Stimulated activated CD4-positive, alpha-beta T cell treated with anti-CD3 and anti-CD28 coated beads, Interleukin-1b, Interleukin-23, amount 100 ng/mL, for 4 hours (primary cell): ENCODE results near the gene NEDD4L.

Experiments
- DNase-seq, 2 donors: peaks; one replicate each; pipeline ENCODE4 v3.0.0-alpha.2; 2020; ENCODE audit warnings: low read depth in 2 of 2

The NEDD4L gene

DNA sequence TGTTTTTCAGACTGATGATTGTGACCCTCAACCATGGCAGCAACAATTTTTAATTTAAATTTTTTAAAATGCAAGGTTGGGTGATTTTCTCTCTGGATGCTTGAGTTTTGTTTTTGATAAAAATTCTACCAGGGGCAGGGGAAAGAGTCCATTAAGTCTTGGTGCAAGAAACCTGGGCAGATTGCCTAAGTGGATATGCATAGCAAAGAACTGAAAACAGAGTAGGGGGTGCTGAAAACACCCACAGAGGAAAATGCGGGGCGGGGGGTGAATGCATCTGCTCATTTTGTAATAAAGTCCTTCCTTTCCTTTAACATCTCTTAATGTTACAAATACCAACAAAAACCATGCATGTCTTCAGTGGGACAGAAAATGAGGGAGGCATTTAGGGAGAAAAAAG, 138.0 kb downstream of the NEDD4L start:
- no peak for DNase-seq

DNA sequence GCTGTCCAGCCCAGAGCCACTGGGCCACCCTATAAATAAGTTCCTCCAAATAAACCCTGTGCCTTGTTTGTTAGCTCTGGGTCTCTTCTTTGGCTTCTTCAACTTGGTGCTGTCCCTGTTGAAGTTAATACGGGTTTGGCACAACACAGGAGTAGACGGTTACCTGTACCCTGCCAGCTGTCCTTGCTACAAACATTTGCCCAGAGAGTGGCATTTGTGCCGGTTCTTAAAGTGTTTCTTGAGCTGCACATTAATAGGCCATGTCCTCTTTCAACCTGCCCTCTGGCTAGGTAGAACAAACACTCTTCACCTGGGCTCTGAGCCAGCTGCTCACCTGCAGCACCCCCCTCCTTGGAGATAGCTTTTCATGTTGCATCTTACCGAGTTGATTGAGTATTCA, 139.2 kb downstream of the NEDD4L start:
- DNase-seq, result no peak

DNA sequence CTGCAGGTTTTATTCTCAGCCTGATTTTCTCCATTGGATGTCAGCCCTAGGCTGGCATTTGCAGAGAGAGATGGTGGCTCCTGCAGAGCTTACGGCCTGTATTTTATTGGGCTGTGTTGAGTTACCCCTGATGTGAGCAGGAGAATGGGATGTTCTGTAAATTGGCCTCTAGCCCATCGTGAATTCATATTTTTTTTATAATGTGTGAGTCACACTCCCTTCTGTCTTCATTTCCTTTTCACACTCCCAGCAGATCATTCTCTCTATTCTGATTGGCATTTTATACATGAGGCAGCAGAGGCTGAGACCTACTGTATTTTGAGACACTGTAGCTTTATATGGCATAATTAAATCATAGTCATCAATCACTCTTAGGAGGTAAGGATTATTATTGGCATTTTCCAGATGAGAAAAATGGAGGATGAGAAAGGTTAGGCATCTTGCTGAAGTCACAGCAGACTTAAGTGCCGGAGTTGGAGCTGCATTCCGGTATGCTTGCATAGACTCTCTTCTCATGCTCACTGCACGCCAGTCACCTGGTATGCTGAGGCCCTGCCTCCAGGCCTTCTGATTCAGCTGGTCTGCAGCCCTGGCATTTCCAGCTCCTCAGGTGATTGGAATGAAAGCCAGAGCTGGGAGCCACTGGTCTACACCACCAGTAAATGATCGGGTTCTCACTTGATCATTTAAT, 142.4 kb downstream of the NEDD4L start:
- DNase-seq, result no peak

DNA sequence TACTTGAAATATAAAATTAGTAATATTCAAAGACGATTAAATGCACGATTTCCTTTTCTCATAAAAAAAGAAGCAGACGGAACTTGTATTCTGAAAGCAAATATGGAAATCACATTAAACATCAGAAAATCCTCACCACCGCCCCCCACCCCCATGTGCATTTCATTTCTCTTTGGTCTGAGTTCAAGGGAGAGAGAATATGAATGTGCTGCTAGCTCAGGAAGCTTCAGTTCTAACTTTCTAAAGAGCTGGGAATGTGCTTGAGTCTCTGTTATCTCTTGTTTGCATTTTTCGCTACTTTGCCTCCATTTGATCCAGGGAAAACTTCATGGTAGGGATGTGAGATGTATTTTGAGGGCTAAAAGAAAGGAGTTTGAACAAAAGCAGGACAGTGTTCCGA, 143.6 kb downstream of the NEDD4L start:
- no peak for DNase-seq

DNA sequence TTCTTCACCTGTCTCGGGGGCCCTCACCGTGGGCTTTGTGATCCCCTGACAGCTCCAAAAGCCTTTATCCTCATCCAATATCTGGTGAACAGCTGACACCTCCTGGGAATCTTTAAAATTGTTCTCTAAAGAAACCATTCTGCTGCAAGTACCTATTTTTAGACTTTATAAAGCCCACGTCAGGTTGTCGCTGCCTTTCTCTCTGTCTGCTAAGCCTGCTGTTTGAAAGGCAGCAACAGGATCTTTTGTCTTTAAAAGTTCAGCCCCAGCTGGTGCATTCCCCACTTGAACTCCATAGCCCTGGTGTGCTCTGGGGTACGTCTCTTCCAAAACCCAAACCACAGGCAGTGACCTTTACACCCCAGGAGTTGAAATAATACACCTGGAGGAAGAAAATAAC, 145.0 kb downstream of the NEDD4L start:
- DNase-seq, result no peak

DNA sequence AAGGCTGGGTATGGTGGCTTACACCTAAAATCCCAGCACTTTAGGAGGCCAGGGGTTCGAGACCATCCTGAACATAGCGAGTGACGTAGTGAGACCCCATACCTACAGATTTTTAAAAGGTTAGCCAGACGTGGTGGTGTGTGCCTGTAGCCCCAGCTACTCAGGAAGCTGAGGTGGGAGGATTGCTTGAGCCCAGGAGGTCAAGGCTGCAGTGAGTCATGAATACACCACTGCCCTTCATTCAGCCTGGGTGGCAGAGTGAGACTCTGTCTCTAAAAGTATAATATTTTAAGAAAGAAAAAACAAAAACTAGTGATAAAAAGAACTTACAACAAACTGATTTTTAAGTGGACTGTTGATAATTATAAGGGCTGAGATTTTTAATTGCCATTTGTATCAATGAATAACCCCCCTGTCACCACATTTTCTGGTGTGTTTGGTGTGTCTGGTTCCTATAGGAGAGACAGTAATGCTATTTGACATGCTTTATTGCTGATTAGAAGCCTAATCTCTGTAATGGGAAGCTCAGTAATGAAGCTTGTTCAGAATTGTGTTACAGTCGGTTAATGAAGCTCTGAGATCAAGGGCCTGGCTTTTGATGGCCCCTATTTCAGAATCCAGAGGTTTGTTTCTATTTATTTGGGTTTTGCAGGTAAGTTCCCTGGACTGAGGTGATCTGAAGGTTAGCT, 147.0 kb downstream of the NEDD4L start:
- no peak for DNase-seq

DNA sequence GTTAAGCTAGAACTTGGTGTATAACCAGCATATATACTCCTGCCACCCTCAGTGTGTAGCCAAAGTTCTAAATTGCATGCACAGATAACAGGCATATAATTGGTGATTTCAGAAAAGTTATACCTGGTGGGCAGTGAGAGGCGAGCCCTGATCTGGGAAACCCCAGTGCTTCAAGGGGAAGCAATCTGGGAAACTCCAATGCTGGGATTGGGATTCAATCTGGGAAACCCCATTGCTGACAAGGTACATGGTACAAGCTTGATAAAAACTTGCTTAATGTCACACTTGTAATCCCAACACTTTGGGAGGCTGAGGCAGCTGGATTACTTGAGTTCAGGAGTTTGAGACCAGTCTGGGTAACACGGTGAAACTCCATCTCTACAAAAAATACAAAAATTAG, 147.6 kb downstream of the NEDD4L start:
- no peak for DNase-seq

DNA sequence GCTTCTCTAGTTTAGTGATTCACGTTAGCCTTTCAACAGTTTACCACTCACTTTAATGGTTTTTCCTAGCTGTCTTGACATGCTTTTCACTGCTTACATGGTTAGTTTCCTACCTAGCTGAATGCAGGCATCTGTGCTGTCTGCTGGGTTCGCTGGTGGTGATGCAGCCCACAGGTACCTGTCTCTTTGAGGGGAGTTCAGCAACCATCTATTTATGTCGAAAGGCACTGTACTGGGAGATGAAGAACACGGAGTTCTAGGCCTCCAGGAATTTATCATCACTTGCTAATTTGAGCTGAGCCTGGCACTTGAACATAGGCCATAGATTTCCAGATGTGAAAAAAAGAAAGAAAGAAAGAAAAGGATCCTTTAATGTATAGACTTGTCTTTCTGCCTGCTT, 148.5 kb downstream of the NEDD4L start:
- no peak for DNase-seq

DNA sequence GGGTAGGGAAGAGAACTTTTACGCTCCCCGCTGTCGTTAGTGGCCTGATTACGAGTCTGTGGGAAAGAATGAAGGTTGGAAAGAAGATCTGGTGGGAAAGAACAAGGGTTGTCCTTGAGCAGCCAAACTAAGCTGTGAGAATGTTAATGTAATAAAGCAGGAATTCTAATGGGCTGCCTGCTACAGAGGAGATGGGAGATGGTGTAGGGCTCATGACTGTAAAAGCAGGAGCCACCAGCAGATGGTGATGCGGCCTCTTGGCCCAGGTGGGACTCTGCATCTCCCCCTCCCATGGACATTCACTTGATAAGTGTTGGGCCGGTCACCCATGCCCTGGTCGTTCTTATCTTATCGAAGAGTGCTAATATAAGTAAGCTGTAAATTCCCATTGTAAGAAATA, 150.0 kb downstream of the NEDD4L start:
- no peak for DNase-seq

DNA sequence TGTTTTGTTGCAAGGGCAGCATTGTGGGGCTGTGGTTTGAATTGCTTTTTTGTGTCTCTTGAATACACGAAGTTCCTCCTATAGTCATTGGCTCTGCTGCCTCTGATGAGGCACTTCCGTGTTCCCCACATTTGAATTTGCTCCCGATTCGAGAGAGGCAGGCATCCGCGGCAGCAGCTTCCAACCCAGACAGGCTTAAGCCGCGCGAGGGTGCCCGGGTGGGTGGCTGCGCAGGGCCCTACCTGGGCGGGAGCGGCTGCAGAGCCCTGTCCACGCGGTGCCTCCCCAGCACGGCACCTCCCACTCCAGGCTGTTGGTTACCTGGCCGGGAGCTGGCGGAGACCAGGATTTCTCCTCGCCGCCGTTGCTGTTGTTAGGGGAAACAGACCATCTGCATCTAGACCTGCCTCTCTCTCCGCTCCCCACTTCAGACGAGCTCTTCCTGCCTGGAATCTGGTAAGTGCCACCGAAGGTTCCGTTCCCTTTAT, 151.3 kb downstream of the NEDD4L start:
- DNase-seq, result peak in 1 of 2 donors; percentile 5

DNA sequence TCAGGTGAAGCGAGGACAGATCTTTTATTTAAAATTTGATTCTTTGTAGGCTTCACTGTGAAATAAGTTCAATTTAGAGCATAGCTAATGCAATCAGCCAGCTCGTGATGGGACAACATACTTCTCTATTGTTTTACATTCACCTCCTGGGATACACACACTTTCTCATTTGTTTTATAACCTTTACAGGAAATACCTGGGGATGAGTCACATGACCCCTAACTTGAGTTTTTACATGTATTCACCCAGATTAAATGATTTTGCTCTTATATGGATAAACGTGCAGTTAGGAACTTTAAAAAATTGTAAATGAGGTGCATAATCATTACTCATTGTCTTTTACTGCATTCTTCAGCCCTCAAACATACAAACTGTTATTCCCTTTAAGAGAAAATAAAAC, 152.1 kb downstream of the NEDD4L start:
- no peak for DNase-seq

DNA sequence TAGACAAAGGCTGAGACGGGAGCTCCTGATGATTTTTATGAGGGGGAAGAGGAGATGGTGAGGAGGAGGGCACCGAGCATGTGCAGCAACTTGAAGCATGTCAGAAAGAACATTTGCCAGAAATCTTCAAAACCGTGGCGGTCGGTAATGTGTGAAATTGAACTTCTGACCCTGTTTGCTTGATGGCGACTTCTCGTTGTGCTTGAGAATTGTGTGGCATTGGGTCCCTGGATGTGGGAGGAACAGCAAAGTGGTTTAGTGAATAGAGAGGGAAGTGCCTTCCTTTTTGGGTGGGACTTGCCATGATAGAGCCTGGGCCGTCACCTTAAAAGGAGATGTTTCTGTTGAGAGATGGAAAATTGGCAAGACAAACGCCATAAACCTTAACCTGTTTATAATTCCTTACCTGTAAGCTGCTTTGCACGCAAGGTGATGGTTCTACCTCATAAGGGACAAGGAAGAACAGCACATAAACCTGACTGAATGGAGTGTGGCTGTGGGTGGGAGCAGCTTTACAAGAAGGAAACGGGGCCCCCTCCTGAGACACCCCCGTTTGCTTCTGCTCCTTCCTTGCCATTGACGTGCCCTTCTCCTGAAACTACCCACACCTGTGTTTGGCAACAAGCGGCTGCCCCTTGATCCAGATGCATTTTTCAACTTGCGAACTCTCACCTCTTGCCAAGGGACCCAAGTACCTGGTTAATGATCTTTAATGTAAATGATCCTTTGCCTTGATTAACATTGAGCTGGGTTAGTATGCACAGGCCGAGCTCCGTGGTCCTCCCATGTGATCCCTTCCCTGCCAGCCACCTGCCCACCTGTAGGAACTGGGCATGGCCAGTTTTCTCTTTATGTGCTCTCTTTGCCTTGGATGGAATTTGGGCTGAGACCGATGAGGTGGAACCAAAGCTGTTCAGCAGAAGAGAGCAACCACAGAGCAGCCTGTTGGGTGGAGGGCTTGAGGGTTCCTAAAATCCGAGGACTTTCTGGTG, 153.2 kb downstream of the NEDD4L start:
- DNase-seq, result no peak

DNA sequence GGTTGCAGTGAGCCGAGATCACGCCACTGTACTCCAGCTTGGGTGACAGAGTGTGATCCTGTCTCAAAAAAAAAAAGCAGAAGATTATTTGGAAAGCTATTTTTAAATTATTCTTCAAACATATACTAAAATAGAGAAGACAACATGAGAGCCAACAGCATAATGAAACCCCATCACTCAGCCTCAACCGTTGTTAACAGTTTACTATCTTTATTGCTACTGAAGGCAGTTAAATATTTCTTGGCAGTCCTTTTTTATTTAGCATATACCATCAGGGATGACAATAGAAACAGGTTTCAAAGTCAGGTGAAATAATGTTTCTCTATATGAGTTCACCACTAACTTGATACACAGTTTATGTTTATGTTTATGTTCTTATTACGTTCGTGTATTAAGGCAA, 157.2 kb downstream of the NEDD4L start:
- no peak for DNase-seq

DNA sequence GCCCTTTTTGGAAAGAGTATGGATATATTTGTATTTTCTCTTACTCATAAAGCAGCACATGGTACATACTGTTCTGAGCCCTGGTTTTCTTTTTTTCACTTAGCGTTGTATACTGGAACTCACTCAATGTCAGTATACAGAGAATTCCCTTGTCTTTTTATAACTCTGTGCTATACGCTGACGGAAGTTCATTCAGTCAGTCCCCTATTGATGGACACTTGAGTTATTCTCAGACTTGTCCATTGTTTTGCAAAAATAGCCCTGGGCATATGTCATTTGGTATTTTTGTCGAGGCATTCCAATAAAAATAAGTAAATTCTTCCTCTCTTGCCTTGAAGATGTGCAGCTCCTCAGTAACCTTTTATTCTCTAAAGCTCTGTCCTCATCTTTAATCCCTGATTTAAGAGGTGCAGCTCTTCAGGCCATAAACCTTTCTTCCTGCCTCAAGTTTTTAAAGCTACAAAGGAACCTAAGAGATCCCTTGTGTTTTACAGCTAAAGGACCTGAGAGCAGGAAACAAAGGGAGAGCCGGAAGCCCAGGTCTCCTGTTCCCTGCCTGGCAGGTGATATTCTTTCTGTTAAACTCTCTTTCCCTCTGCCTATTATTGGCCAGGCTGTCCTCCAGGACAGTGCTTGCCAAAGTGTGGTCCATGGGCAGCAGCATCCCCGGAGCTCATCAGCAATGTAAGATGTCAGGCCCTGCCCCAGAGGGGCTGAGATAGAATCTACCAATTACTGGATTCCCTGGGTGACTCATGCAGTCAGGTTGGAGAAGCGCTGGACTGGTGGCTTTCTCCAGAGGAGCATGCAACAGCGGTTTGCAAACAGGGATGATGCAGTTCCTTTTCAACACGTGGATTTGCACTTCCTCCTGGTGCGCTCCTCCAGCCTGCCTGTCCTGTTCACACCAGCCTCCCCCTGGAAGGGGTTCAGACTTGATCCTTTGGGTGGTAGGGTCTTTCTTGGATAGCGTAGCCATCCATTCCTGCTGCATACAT, 158.0 kb downstream of the NEDD4L start:
- no peak for DNase-seq

DNA sequence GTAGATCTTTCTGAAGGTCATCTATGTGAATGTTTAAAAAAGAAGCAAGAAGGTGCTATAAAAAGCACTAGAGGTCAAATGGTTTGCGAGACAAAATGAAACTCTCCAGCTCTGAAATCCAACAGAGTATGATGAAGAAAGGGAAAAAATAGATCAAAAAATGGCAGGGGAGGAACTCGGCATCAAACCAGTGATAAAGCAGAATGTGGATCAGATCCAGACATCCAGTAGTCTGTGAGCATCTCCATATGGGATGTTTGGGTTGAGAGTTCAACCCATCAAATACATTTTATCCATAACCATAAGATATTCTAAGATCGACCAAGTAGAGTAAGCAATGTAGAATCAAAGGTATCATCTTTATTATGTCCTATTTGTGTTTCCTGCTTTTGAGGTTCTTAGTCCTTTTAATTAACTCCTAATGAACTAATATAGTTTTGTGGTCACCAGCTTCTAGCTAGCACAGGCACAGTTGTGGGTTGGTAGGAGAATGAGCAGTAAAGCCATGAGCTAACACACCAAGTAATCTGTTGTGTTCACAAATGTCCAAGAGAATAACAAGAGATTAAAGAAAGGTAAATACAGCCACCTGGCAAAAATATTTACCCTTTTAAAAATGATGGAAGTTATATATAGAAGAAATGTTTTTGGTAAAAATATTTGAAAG, 160.9 kb downstream of the NEDD4L start:
- DNase-seq, result no peak

DNA sequence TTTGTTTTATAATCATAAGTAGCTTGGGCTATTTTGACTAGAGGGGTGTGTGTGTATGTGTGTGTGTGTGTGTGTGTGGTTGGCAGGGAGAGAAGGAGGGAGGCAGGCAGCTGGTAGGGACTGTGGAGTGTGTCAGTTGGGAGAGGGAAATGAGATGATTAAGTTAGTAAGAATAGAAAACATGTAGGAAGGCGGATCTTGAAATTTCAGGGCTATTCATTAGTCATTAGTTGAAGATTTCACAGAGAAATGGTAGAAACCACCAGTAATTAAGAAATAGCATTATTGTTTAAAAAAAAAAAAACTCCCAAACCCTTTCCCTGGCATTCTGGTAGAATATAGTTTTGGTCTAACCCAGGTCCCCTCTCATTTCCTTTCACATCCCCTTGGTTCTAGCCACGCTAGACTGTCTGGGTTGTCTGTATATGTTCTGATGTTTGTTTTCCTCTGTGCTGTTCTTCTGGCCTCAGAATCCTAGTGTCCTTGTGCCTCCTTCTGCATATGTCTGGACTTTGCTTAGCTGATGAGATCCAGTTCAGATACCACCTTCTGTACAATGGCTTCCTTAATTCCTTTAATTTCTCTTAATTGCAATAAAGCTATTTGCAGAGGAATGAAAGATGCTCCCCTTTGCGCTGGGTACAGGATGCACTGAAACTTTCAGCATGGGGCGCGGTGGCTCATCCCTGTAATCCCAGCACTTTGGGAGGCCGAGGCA, 161.6 kb downstream of the NEDD4L start:
- no peak for DNase-seq

DNA sequence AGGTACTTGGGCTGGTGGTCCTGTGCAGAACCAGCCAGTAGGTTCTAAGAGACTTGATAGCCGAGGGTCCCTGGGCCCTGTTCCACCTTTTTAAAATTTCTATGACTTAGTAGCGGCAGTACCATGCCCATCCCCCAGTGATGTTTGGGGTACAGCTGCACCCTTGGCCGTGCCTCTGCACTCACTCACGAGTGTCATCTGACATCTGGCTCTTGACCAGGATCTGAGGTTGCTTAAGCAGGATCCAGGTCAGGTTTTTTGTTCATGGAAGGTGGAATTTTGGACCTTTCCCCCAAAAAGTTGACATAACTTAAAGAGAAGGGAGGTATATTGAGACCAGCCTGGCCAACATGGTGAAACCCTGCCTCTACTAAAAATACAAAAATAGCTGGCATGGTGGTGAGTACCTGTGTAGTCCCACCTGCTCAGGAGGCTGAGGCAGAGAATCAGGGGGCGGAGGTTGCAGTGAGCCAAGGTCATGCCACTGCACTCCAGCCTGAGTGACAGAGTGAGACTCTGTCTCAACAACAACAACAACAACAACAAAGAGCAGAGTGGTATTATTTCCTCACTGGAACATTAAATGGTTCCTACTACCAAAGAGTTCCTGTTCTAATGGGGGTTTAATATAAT, 163.6 kb downstream of the NEDD4L start:
- DNase-seq, result no peak

DNA sequence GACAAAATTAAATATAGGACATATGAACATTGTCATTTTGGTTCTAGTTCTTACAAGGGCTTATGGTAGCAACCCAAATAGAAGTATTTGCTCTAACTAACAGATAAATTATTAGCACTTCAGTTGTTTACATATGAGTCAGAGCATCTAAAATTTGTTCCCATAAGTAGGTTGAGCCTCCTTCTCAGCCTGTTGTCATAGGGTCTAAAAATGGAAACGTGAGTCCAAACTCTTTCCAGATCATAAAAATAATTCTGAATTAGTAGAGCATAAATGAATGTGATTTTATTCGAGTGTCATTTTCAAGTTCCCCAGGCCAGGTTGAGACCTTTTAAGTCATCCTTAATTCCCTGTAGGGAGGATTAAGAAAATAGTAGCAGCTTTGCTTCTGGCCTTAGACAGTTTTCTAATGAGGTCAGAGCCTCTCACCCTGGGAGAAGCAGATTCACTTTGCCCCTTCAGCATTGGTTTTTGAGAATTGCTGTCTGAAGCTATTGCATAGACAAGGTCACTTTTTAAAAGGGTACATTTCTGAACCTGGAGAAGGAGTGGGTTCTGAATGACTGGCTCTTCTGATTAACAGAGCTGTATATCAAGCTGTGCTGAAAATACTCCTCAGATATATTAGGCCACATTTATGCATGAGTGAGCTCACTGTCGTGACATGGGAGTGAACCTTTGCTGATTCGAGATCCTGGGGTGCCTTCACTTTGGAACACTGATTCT, 164.3 kb downstream of the NEDD4L start:
- DNase-seq, result no peak

DNA sequence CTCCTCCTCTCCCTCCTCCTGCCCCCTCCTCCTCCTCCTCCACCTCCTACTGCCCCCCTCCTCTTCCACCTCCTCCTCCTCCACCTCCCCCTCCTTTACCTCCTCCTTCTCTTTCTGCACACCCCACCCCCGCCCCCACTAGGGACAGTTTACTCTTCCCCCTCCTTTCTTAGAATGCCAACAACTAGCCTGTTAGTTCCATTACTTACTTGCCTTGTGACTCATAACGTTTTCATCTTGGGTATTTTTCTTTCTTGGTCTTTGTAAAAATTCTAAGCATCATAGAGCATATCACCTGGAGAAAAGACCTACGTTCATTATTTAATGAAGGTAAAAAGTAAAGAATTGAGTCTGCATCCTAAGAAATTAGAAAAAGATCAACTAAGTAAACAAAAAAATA, 165.3 kb downstream of the NEDD4L start:
- no peak for DNase-seq
